Naive thymus-derived CD4-positive, alpha-beta T cell (primary cell): ENCODE data around the gene CRLF2. TPM values are rescaled to one million over a fixed set of nuclear protein-coding genes. Genes with fewer than 3 reads are reported as not detected.
"Not testable (repeated sequence)": the region's sequence is repeated elsewhere in the genome, so short reads cannot be mapped to it uniquely, and the experiment has no call there.

ENCODE experiments used
- ATAC-seq: fragments of 150-1000 bp; cut with Tn5 transposase; 2 replicates; pipeline ENCODE4 v1.10.0; 2021; ENCODE audit warnings: mild to moderate bottlenecking, moderate library complexity
- CTCF ChIA-PET: fragments of 350-600 bp; sonication (Branson Sonifier 250); formaldehyde crosslinking; loops from one replicate; lab custom pipeline; 2021; ENCODE audit warnings: antibody characterized with exemption; lab: Charles Lee
- POLR2A ChIA-PET: fragments of 350-600 bp; sonication (Branson Sonifier 250); formaldehyde crosslinking; loops from one replicate; lab custom pipeline; 2021; ENCODE audit warnings: antibody characterized with exemption, inconsistent platforms; lab: Charles Lee
- DNase-seq, 9 donors: peaks; one replicate each; pipeline versions ENCODE4 v3.0.0 to v3.0.0-alpha.2; 2020 to 2022; ENCODE audit warnings: mixed read lengths in 1 of 9
- H3K27ac ChIP-seq: one replicate; pipeline ENCODE4 v1.7.0; 2013; ENCODE audit warnings: mild to moderate bottlenecking, low read depth, low read length, moderate library complexity
- H3K27me3 ChIP-seq, 2 donors: one replicate each; pipeline ENCODE4 v1.7.0; 2013; ENCODE audit warnings: low read length in 2 of 2, mild to moderate bottlenecking in 2 of 2, moderate library complexity in 2 of 2; ENCODE audit not compliant: control insufficient read depth in 2 of 2, insufficient read depth in 2 of 2
- H3K36me3 ChIP-seq, 3 experiments: 1 replicate in 2 of 3; 2 replicates in 1 of 3; pipeline ENCODE4 v1.7.0; 2013; ENCODE audit warnings: low read length in 3 of 3, mild to moderate bottlenecking in 3 of 3, moderate library complexity in 1 of 3; ENCODE audit not compliant: insufficient read depth in 3 of 3, control insufficient read depth in 2 of 3
- H3K4me1 ChIP-seq, 2 donors: one replicate each; pipeline ENCODE4 v1.7.0; 2013; ENCODE audit warnings: low read length in 2 of 2, mild to moderate bottlenecking in 2 of 2, moderate library complexity in 1 of 2; ENCODE audit not compliant: control insufficient read depth in 2 of 2, insufficient read depth in 2 of 2
- H3K4me3 ChIP-seq: 2 replicates; pipeline ENCODE4 v1.7.0; 2013; ENCODE audit warnings: mild to moderate bottlenecking, low read length
- H3K9me3 ChIP-seq, 3 experiments: 1 replicate in 2 of 3; 2 replicates in 1 of 3; pipeline ENCODE4 v1.7.0; 2013; ENCODE audit warnings: low read length in 3 of 3; ENCODE audit not compliant: control insufficient read depth in 2 of 3
- H3K27ac Mint-ChIP-seq, 9 donors: one replicate each; pipeline ENCODE4 v1.8.0; 2020 to 2022; ENCODE audit warnings: mixed read lengths in 9 of 9, mild to moderate bottlenecking in 8 of 9, moderate library complexity in 5 of 9, inconsistent platforms in 2 of 9
- H3K27me3 Mint-ChIP-seq, 5 donors: one replicate each; pipeline ENCODE4 v1.8.0; 2021 to 2022; ENCODE audit warnings: mixed read lengths in 5 of 5, mild to moderate bottlenecking in 1 of 5
- H3K36me3 Mint-ChIP-seq, 5 donors: one replicate each; pipeline ENCODE4 v1.8.0; 2020 to 2022; ENCODE audit warnings: mixed read lengths in 5 of 5, mild to moderate bottlenecking in 3 of 5, inconsistent platforms in 1 of 5
- H3K4me1 Mint-ChIP-seq, 7 donors: one replicate each; pipeline ENCODE4 v1.8.0; 2020 to 2022; ENCODE audit warnings: mixed read lengths in 7 of 7, mild to moderate bottlenecking in 3 of 7, inconsistent platforms in 1 of 7
- H3K4me3 Mint-ChIP-seq, 10 donors: one replicate each; pipeline ENCODE4 v1.8.0; 2020 to 2022; ENCODE audit warnings: mild to moderate bottlenecking in 10 of 10, mixed read lengths in 10 of 10, moderate library complexity in 6 of 10, inconsistent platforms in 2 of 10
- H3K9me3 Mint-ChIP-seq, 11 donors: one replicate each; pipeline ENCODE4 v1.8.0; 2020 to 2022; ENCODE audit warnings: mixed read lengths in 11 of 11, mild to moderate bottlenecking in 4 of 11, inconsistent platforms in 1 of 11, moderate library complexity in 1 of 11
- intact Hi-C, 2 donors: fragments of 100-400 bp; cut with micrococcal nuclease; formaldehyde crosslinking; loops; one replicate each; pipeline ENCODE4 v1.15.1; 2023
- polyA plus RNA-seq, 2 donors: library from polyadenylated mRNA; unstranded; fragments of 300-500 nt; fragmentation: Illumina TruSeq; gene quantifications; one replicate each; pipeline ENCODE4 v1.2.3, GENCODE V29; 2021
- total RNA-seq, 6 experiments: library from RNA in 5 of 6; stranded (reverse) in 5 of 6; gene quantifications; 1 replicate in 5 of 6; 2 replicates in 1 of 6; pipeline ENCODE4 v1.2.3 and lab custom pipeline; 2021 to 2026

Gene CRLF2
- total and polyA plus RNA-seq, 7 experiments from 2014 or later, result 0.19 to 7.3 (median 0.69) TPM; not detected in 3

GRCh38 chrX:1164322-1165288 lies 47.8 kb downstream of the CRLF2 start:
- peak in 2 of 9 donors; percentile 33 to 44 for DNase-seq
- peak overlapping the region in 4 of 9 donors; percentile 20 to 68 (median 51) for H3K27ac Mint-ChIP-seq

GRCh38 chrX:1163231-1163630 lies 49.2 kb downstream of the CRLF2 start:
- Mint-ChIP-seq H3K4me1 (peaks cover 10 to 39% (median 30%) of the 10 kb centered on the region in 7 donors), H3K27ac (peak overlapping the region in 4 of 9 donors; percentile 18 to 72 (median 44)), H3K4me3 (peak overlapping the region in 2 of 10 donors; percentile 17 to 43), H3K36me3 (no peaks in the 10 kb centered on the region), H3K9me3 (peaks cover 0 to 17% (median 0%) of the 10 kb centered on the region in 11 donors), H3K27me3 (peaks cover 0 to 17% (median 7%) of the 10 kb centered on the region in 5 donors)
- ATAC-seq, result no peak
- Histone ChIP-seq H3K4me3 (no peak overlapping the region), H3K27me3 (no peaks in the 10 kb centered on the region), H3K27ac (no peak overlapping the region), H3K9me3 (no peaks in the 10 kb centered on the region), H3K36me3 (no peaks in the 10 kb centered on the region), H3K4me1 (peaks cover 0 to 14% of the 10 kb centered on the region in 2 donors)
- DNase-seq, result peak in 1 of 9 donors; percentile 30
- ChIA-PET CTCF (no interaction called here), POLR2A (no interaction called here)
- intact Hi-C loops, result loop anchor here in 1 of 2 donors (10.0 kb wide), 1 partner anchor 68 kb away; no protein-coding TSS in a partner anchor

More at GRCh38 chrX:1164322-1165288, 47.8 kb downstream of the CRLF2 start:
- intact Hi-C loops, result loop anchor here in 1 of 2 donors (5.0 to 10.0 kb wide), 2 partner anchors 70 to 592 kb away; no protein-coding TSS in a partner anchor
- POLR2A ChIA-PET, result no interaction called here
- H3K9me3 ChIP-seq, result no peaks in the 10 kb centered on the region
- CTCF ChIA-PET, result no interaction called here
- H3K4me3 Mint-ChIP-seq, result peak overlapping the region in 6 of 10 donors; percentile 25 to 71 (median 54)
- H3K4me1 Mint-ChIP-seq, result peaks cover 14 to 35% (median 31%) of the 10 kb centered on the region in 7 donors
- peaks cover 0 to 14% of the 10 kb centered on the region in 2 donors for H3K4me1 ChIP-seq
- H3K27me3 ChIP-seq, result no peaks in the 10 kb centered on the region
- no peak overlapping the region for H3K4me3 ChIP-seq
- H3K36me3 Mint-ChIP-seq, result no peaks in the 10 kb centered on the region
- no peak for ATAC-seq
- no peak overlapping the region for H3K27ac ChIP-seq
- peaks cover 0 to 12% (median 0%) of the 10 kb centered on the region in 11 donors for H3K9me3 Mint-ChIP-seq
- H3K27me3 Mint-ChIP-seq, result peaks cover 0 to 20% (median 11%) of the 10 kb centered on the region in 5 donors
- no peaks in the 10 kb centered on the region for H3K36me3 ChIP-seq

DNA sequence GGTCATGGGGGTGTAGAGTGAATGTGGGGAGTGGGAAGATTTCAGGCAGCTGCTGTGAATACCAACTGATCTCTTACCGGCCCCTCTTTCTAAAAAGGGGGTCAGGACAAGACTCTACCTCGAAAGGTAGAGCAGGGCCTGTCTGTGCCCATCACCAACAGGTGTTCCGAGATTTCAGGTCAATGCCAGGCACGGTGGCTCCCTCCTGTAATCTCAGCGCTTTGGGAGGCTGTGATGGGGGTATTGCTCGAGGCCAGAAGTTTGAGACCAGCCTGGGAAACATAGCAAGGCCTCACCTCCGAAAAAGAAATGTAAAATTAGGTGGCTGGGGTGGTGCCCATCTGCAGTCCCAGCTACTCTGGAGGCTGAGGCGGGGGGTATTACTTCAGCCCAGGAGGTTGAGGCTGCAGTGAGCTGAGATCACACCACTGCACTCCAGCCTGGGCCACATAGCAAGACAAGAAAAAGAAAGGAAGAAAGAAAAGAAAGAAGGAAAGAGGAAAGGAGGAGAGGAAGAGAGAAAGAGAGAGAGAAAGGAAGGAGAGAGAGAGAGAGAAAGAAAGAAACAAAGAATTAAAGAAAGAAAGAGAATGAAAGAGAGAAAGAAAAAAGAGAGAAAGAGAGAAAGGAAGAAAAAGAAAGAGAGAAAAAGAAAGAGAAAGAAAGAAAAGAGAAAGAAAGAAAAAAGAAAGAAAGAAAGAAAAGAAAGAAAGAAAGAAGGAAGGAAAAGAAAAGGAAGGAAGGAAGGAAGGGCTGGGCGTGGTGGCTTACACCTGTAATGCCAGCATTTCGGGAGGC lies 50.1 kb downstream of the CRLF2 start:
- POLR2A ChIA-PET, result no interaction called here
- Histone ChIP-seq H3K4me3 (no peak overlapping the region), H3K4me1 (peaks cover 0 to 6% of the 10 kb centered on the region in 2 donors), H3K27me3 (no peaks in the 10 kb centered on the region), H3K36me3 (no peaks in the 10 kb centered on the region), H3K27ac (no peak overlapping the region), H3K9me3 (no peaks in the 10 kb centered on the region)
- H3K4me1 Mint-ChIP-seq, result peaks cover 7 to 32% (median 21%) of the 10 kb centered on the region in 7 donors
- H3K27ac Mint-ChIP-seq, result no peak overlapping the region
- no peak overlapping the region for H3K4me3 Mint-ChIP-seq
- peaks cover 0 to 13% (median 5%) of the 10 kb centered on the region in 5 donors for H3K27me3 Mint-ChIP-seq
- peaks cover 0 to 17% (median 0%) of the 10 kb centered on the region in 11 donors for H3K9me3 Mint-ChIP-seq
- ATAC-seq, result no peak
- DNase-seq, result no peak
- no peaks in the 10 kb centered on the region for H3K36me3 Mint-ChIP-seq
- CTCF ChIA-PET, result no interaction called here
- intact Hi-C loops, result loop anchor here in 1 of 2 donors (10.0 kb wide), 1 partner anchor 68 kb away; no protein-coding TSS in a partner anchor

DNA sequence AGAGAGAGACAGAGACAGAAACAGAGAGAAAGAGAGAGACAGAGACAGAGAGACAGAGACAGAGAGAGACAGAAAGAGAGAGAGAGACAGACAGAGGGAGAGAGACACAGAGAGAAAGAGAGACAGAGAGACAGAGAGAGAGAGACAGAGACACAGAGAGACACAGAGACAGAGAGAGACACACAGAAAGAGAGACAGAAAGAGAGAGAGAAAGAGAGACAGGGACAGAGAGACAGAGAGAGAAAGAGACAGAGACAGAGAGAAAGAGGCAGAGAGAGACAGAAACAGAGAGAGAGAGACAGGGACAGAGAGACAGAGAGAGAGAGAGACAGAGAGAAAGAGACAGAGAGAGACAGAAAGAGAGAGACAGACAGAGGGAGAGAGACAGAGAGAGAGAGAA lies 52.9 kb downstream of the CRLF2 start:
- no peaks in the 10 kb centered on the region for H3K36me3 Mint-ChIP-seq

GRCh38 chrX:1156681-1157455 lies 55.6 kb downstream of the CRLF2 start:
- intact Hi-C loops, CTCF ChIA-PET, H3K4me3 ChIP-seq, H3K27me3 Mint-ChIP-seq, DNase-seq, H3K27me3 ChIP-seq, ATAC-seq, H3K4me1 ChIP-seq, H3K9me3 ChIP-seq, H3K36me3 Mint-ChIP-seq, H3K36me3 ChIP-seq, H3K27ac ChIP-seq, POLR2A ChIA-PET, H3K27ac Mint-ChIP-seq, H3K4me3 Mint-ChIP-seq: not testable (repeated sequence)
- Mint-ChIP-seq H3K9me3 (peaks cover 0 to 13% (median 0%) of the 10 kb centered on the region in 11 donors), H3K4me1 (peaks cover 0 to 19% (median 4%) of the 10 kb centered on the region in 7 donors)

More for the DNA sequence above, 52.9 kb downstream of the CRLF2 start:
- no peaks in the 10 kb centered on the region for H3K36me3 ChIP-seq
- H3K4me1 Mint-ChIP-seq, result peaks cover 0 to 30% (median 10%) of the 10 kb centered on the region in 7 donors
- ChIA-PET POLR2A (no interaction called here), CTCF (no interaction called here)
- peaks cover 0 to 13% (median 2%) of the 10 kb centered on the region in 5 donors for H3K27me3 Mint-ChIP-seq
- no peaks in the 10 kb centered on the region for H3K9me3 ChIP-seq
- peaks cover 0 to 13% (median 0%) of the 10 kb centered on the region in 11 donors for H3K9me3 Mint-ChIP-seq
- H3K4me1 ChIP-seq, result peaks cover 0 to under 1% of the 10 kb centered on the region in 2 donors
- DNase-seq (no peak), ATAC-seq (no peak)
- intact Hi-C loops, result no loop called here
- H3K4me3 ChIP-seq, result no peak overlapping the region
- peak overlapping the region in 8 of 9 donors; percentile 47 to 80 (median 52) for H3K27ac Mint-ChIP-seq
- peak overlapping the region in 1 of 10 donors; percentile 4 for H3K4me3 Mint-ChIP-seq
- H3K27ac ChIP-seq, result no peak overlapping the region
- no peaks in the 10 kb centered on the region for H3K27me3 ChIP-seq
